Activated CD4-positive, alpha-beta memory T cell treated with anti-CD3 and anti-CD28 coated beads for 36 hours (primary cell): ENCODE data around the gene GPN1. TPM values are rescaled to one million over a fixed set of nuclear protein-coding genes. Genes with fewer than 3 reads are reported as not detected.
A peak's percentile ranks its signal among the peaks of the same experiment; 100 is the strongest.
"Not testable (repeated sequence)": the region's sequence is repeated elsewhere in the genome, so short reads cannot be mapped to it uniquely, and the experiment has no call there.

Experiments
- CTCF ChIA-PET: fragments of 350-600 bp; sonication (Branson Sonifier 250); formaldehyde crosslinking; loops from one replicate; lab custom pipeline; 2021; ENCODE audit warnings: antibody characterized with exemption, inconsistent platforms; lab: Charles Lee
- POLR2A ChIA-PET: fragments of 350-600 bp; sonication (Branson Sonifier 250); formaldehyde crosslinking; loops from one replicate; lab custom pipeline; 2021; ENCODE audit warnings: antibody characterized with exemption; lab: Charles Lee
- DNase-seq: peaks from one replicate; pipeline ENCODE4 v3.0.0-alpha.2; 2020
- H3K27ac Mint-ChIP-seq: one replicate; pipeline ENCODE4 v1.8.0; 2021; ENCODE audit warnings: mixed read lengths
- H3K27me3 Mint-ChIP-seq: one replicate; pipeline ENCODE4 v1.8.0; 2021; ENCODE audit warnings: mixed read lengths
- H3K36me3 Mint-ChIP-seq: one replicate; pipeline ENCODE4 v1.8.0; 2021; ENCODE audit warnings: mixed read lengths
- H3K4me1 Mint-ChIP-seq: one replicate; pipeline ENCODE4 v1.8.0; 2021; ENCODE audit warnings: low read depth, mixed read lengths
- H3K4me3 Mint-ChIP-seq: one replicate; pipeline ENCODE4 v1.8.0; 2021; ENCODE audit warnings: mild to moderate bottlenecking, mixed read lengths
- H3K9me3 Mint-ChIP-seq: one replicate; pipeline ENCODE4 v1.8.0; 2021; ENCODE audit warnings: mixed read lengths
- intact Hi-C: fragments of 100-400 bp; cut with micrococcal nuclease; formaldehyde crosslinking; loops from one replicate; pipeline ENCODE4 v1.15.1; 2023
- total RNA-seq, 2 experiments: library from RNA; stranded (reverse); gene quantifications; one replicate each; pipeline ENCODE4 v1.2.3, GENCODE V29; 2021

The GPN1 gene
- total RNA-seq, 2 experiments from 2014 or later, result 54.4 to 56.8 TPM

- H3K27me3 Mint-ChIP-seq, CTCF ChIA-PET, POLR2A ChIA-PET, H3K4me3 Mint-ChIP-seq, intact Hi-C loops, H3K27ac Mint-ChIP-seq, DNase-seq: not testable (repeated sequence)
- Mint-ChIP-seq H3K4me1 (peaks cover 50% of the 10 kb centered on the region), H3K36me3 (peaks cover 54% of the 10 kb centered on the region), H3K9me3 (peaks cover 43% of the 10 kb centered on the region)
Observed at GRCh38 chr2:27594020-27594703, 34.7 kb upstream of the GPN1 start.

GRCh38 chr2:27595412-27595811 is 33.4 kb upstream of the GPN1 start:
- H3K27ac Mint-ChIP-seq, result not testable (repeated sequence)

GRCh38 chr2:27596627-27597026 is 32.2 kb upstream of the GPN1 start:
- Mint-ChIP-seq H3K4me3 (no peak overlapping the region), H3K4me1 (peaks cover 47% of the 10 kb centered on the region), H3K27me3 (no peaks in the 10 kb centered on the region), H3K36me3 (peaks cover 56% of the 10 kb centered on the region), H3K9me3 (peaks cover 27% of the 10 kb centered on the region), H3K27ac (no peak overlapping the region)
- ChIA-PET POLR2A (no interaction called here), CTCF (interaction anchor here (1.0 kb wide), 1 partner anchor 135 kb away, joined by 3 read pairs; no protein-coding TSS in a partner anchor)
- no peak for DNase-seq
- intact Hi-C loops, result no loop called here

More at GRCh38 chr2:27595412-27595811, 33.4 kb upstream of the GPN1 start:
- Mint-ChIP-seq H3K9me3 (peaks cover 33% of the 10 kb centered on the region), H3K4me1 (peaks cover 54% of the 10 kb centered on the region), H3K36me3 (peaks cover 59% of the 10 kb centered on the region)
- DNase-seq, H3K27me3 Mint-ChIP-seq, POLR2A ChIA-PET, intact Hi-C loops, H3K4me3 Mint-ChIP-seq, CTCF ChIA-PET: not testable (repeated sequence)

GRCh38 chr2:27606611-27607010 is 22.2 kb upstream of the GPN1 start:
- intact Hi-C loops, result no loop called here
- Mint-ChIP-seq H3K27ac (no peak overlapping the region), H3K9me3 (no peaks in the 10 kb centered on the region), H3K4me1 (peaks cover 4% of the 10 kb centered on the region), H3K36me3 (peaks cover 39% of the 10 kb centered on the region), H3K27me3 (no peaks in the 10 kb centered on the region), H3K4me3 (no peak overlapping the region)
- POLR2A ChIA-PET, result no interaction called here
- CTCF ChIA-PET, result no interaction called here
- no peak for DNase-seq

- CTCF ChIA-PET, result no interaction called here
- intact Hi-C loops, result no loop called here
- no peaks in the 10 kb centered on the region for H3K4me1 Mint-ChIP-seq
- no peaks in the 10 kb centered on the region for H3K27me3 Mint-ChIP-seq
- H3K27ac Mint-ChIP-seq, result no peak overlapping the region
- H3K36me3 Mint-ChIP-seq, result peaks cover 32% of the 10 kb centered on the region
- POLR2A ChIA-PET, result no interaction called here
- DNase-seq, result no peak
- H3K4me3 Mint-ChIP-seq, result no peak overlapping the region
- H3K9me3 Mint-ChIP-seq, result no peaks in the 10 kb centered on the region
Observed at GRCh38 chr2:27613985-27614384, 14.9 kb upstream of the GPN1 start.

GRCh38 chr2:27615316-27615715 is 13.5 kb upstream of the GPN1 start:
- intact Hi-C loops, result no loop called here
- Mint-ChIP-seq H3K27me3 (no peaks in the 10 kb centered on the region), H3K4me1 (no peaks in the 10 kb centered on the region), H3K9me3 (no peaks in the 10 kb centered on the region), H3K27ac (no peak overlapping the region), H3K36me3 (peaks cover 36% of the 10 kb centered on the region), H3K4me3 (no peak overlapping the region)
- no peak for DNase-seq
- ChIA-PET POLR2A (no interaction called here), CTCF (no interaction called here)

GRCh38 chr2:27621524-27621923 is 7.3 kb upstream of the GPN1 start:
- DNase-seq, result no peak
- H3K9me3 Mint-ChIP-seq, result no peaks in the 10 kb centered on the region
- H3K27ac Mint-ChIP-seq, result no peak overlapping the region
- POLR2A ChIA-PET, result no interaction called here
- H3K4me1 Mint-ChIP-seq, result peaks cover 3% of the 10 kb centered on the region
- CTCF ChIA-PET, result interaction anchor here (1.1 kb wide), 1 partner anchor 342 kb away, joined by 3 read pairs; no protein-coding TSS in a partner anchor
- no peak overlapping the region for H3K4me3 Mint-ChIP-seq
- peaks cover 39% of the 10 kb centered on the region for H3K36me3 Mint-ChIP-seq
- no peaks in the 10 kb centered on the region for H3K27me3 Mint-ChIP-seq
- intact Hi-C loops, result no loop called here

GRCh38 chr2:27622921-27623384 is 5.9 kb upstream of the GPN1 start:
- ChIA-PET POLR2A (no interaction called here), CTCF (interaction anchor here (0.6 kb wide), 2 partner anchors 147 to 231 kb away, joined by 3 read pairs; no protein-coding TSS in a partner anchor)
- Mint-ChIP-seq H3K4me3 (no peak overlapping the region), H3K36me3 (peaks cover 30% of the 10 kb centered on the region), H3K4me1 (peaks cover 13% of the 10 kb centered on the region), H3K27me3 (no peaks in the 10 kb centered on the region), H3K9me3 (no peaks in the 10 kb centered on the region), H3K27ac (no peak overlapping the region)
- intact Hi-C loops, result no loop called here
- DNase-seq, result no peak

GRCh38 chr2:27624943-27625342 is 3.9 kb upstream of the GPN1 start:
- intact Hi-C loops, result no loop called here
- no peak for DNase-seq
- H3K9me3 Mint-ChIP-seq, result no peaks in the 10 kb centered on the region
- CTCF ChIA-PET, result interaction anchor here (1.2 kb wide), 1 partner anchor 58 kb away, joined by 6 read pairs; no protein-coding TSS in a partner anchor
- H3K4me3 Mint-ChIP-seq, result no peak overlapping the region
- H3K27ac Mint-ChIP-seq, result no peak overlapping the region
- POLR2A ChIA-PET, result no interaction called here
- H3K27me3 Mint-ChIP-seq, result no peaks in the 10 kb centered on the region
- peaks cover 23% of the 10 kb centered on the region for H3K36me3 Mint-ChIP-seq
- H3K4me1 Mint-ChIP-seq, result peaks cover 23% of the 10 kb centered on the region

- POLR2A ChIA-PET, result interaction anchor here (4.1 kb wide), 1 partner anchor 12 kb away, joined by 38 read pairs; no protein-coding TSS in a partner anchor
Observed at GRCh38 chr2:27626323-27626722, 2.5 kb upstream of the GPN1 start.

GRCh38 chr2:27626921-27627320 is 1.9 kb upstream of the GPN1 start:
- DNase-seq, H3K27me3 Mint-ChIP-seq, H3K9me3 Mint-ChIP-seq, H3K4me3 Mint-ChIP-seq, intact Hi-C loops, H3K27ac Mint-ChIP-seq: not testable (repeated sequence)
- Mint-ChIP-seq H3K36me3 (peaks cover 23% of the 10 kb centered on the region), H3K4me1 (peaks cover 37% of the 10 kb centered on the region)
- CTCF ChIA-PET, result interaction anchor here (1.1 kb wide), 1 partner anchor 41 kb away, joined by 4 read pairs; no protein-coding TSS in a partner anchor
- POLR2A ChIA-PET, result interaction anchor here (4.1 kb wide), 1 partner anchor 11 kb away, joined by 38 read pairs; no protein-coding TSS in a partner anchor

More at GRCh38 chr2:27626323-27626722, 2.5 kb upstream of the GPN1 start:
- intact Hi-C loops, H3K4me3 Mint-ChIP-seq, CTCF ChIA-PET, DNase-seq, H3K9me3 Mint-ChIP-seq, H3K27me3 Mint-ChIP-seq, H3K27ac Mint-ChIP-seq: not testable (repeated sequence)
- H3K36me3 Mint-ChIP-seq, result peaks cover 23% of the 10 kb centered on the region
- H3K4me1 Mint-ChIP-seq, result peaks cover 32% of the 10 kb centered on the region

- Mint-ChIP-seq H3K9me3 (no peaks in the 10 kb centered on the region), H3K27me3 (no peaks in the 10 kb centered on the region), H3K36me3 (peaks cover 27% of the 10 kb centered on the region), H3K4me1 (peaks cover 35% of the 10 kb centered on the region), H3K4me3 (no peak overlapping the region), H3K27ac (no peak overlapping the region)
- intact Hi-C loops, result loop anchor here (1.0 to 2.0 kb wide), 6 partner anchors 10 to 257 kb away; partner anchors contain the start of genes EIF2B4, IFT172, NRBP1 and SNX17
- DNase-seq, result peak; percentile 25
- ChIA-PET POLR2A (interaction anchor here (0.5 to 4.1 kb wide), 11 partner anchors 10 to 219 kb away, joined by 3 to 38 read pairs (median 4); partner anchors contain the start of genes PPM1G, SLC4A1AP and SUPT7L), CTCF (interaction anchor here (1.1 to 2.8 kb wide), 4 partner anchors 11 to 55 kb away, joined by 3 to 31 read pairs (median 4); partner anchors contain the start of genes SLC4A1AP and SUPT7L)
Observed at GRCh38 chr2:27627963-27628766, 685 bp upstream of the GPN1 start.
